GM21723 (cell line): ENCODE data around the gene RTN4R.
"Not testable (repeated sequence)": the region's sequence is repeated elsewhere in the genome, so short reads cannot be mapped to it uniquely, and the experiment has no call there.

Experiments used
- ATAC-seq: cut with Tn5 transposase; IDR thresholded peaks from one replicate; pipeline ENCODE4 v1.9.1; 2021; ENCODE audit warnings: mild to moderate bottlenecking, moderate library complexity; ENCODE audit not compliant: unreplicated experiment

Gene RTN4R

DNA sequence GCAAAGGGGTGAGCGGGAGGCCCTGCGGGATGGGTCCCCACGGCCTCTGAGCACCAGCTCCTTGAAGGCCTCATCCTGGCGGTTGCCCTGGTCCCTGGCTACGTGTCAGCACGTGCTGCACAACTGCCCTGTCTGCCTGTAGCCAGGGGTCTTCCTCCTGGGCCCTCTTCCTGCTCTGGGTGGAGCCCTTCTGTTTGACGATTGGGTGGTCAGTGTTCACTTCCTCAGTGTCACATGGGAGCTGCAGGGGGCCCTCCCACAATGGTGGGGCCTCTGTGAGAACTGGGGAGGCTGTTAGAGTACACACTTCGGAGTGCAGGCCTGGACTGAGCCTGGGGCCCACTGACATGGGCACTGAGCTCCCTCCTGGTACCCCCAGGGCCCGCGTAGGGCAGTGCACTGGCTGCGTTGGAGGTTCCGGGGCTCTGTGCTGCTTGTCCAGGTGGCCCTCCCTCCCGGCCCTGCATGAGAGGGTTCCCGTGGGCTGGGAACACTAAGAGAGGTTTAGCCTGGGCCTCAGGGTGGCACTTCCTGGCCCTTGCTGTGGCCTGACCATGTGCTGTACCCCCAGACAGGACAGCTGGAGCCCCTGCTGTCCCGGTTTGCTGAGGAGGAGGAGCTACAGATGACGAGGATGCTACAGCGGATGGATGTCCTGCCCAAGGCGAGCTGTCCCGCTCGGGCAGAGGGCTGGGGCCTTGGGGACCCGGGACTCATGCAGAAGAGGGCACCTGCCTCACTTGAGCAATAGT lies 38.0 kb upstream of the RTN4R start:
- no peak for ATAC-seq

DNA sequence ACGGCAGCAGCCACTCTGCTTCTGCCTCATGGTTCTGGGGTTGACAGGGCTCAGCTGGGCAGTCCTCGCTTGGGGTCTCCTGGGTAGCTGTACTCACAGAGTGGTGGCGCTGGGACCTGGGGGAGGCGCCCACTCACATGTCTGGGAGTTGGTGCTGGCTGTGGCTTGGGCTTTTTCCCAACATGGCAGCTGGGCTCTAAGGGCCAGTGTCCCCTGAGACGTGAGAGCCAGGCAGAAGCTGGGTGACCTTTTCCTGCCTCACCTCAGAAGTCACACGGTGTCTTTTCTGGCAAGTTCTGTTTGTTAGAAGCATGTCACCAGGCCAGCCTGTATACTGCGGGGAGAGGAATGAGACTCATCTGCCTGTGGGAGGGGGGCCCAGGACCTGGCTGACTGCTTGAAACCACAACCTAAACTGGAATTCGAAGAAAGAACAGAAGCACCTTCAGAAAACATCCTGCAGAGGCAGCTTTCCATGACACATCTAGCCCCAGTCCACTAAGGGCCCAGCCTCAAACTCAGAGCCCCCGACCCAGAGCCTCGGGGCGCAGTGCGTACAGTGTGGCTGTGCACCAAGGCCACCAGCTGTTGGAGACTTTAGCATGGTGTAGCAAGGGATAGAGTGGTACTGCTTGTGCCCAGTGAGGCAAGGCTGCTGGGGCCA lies 37.2 kb upstream of the RTN4R start:
- not testable (repeated sequence) for ATAC-seq

DNA sequence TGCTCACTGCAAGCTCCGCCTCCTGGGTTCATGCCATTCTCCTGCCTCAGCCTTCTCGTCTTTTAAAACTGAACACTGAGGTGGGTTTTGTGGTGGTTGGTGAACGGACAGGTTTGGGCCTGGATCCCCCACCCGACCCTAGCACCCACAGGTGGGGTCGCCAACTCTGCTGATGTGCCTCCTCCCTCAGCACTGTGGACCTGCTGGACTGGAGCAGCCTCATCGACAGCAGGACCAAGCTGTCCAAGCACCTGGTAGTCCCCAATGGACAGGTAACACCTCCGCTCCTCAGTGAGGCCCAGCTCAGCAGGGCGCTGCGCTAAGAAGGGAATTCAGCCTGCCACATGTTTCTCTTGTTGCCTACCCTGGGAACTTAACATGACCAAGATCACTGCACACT lies 36.5 kb upstream of the RTN4R start:
- ATAC-seq = no peak

DNA sequence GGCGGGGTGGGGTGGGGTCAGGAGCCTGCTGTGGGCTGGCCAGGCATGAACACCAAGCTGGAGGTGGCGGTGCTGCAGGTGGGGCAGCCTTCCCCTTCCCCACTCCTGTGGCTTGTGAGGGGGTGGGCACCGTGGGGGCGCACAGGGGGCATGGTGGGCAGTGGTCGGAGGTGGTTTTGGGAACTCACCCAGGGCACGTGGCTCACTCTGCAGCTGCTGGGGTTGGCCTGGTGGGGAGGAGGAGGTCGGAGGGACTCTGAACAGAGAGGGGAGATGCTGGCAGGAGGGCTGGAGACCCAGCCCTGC lies 35.1 kb upstream of the RTN4R start:
- not testable (repeated sequence) for ATAC-seq

DNA sequence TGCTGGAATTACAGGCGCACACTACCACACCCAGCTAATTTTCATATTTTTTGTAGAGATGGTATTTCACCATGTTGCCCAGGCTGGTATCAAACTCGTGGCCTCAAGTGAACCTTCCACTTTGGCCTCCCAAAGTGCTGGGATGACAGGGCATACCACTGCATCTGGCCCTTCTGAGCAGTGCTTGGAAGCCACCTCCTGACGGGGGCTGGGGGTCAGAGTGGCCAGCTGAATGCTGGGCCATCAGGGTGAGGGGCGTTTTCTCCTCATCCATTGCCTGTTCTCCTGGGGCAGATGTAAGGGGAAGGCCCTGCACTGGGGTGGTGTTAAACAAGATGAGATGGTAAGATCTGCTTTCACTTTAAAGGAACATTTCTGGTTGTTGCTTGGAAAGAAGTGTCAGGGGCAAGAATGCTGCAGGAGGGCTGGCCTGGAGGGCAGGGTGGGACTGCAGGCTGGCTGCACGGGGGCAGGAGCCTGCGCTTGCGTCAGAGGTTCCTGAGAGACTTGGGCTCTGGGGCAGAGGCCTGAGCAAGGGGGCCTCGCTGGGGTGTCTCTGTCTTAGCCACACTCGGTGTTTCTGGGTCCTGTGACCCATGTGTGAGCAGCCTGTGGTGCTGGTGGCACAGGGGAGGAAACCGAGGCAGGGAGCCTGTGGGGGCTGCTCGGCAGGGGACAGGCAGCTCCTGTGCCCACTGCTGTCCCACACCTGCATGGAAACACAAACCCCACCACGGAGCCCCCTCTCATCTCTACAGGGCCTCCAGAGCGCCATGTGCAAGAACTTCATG lies 34.5 kb upstream of the RTN4R start:
- no peak for ATAC-seq

DNA sequence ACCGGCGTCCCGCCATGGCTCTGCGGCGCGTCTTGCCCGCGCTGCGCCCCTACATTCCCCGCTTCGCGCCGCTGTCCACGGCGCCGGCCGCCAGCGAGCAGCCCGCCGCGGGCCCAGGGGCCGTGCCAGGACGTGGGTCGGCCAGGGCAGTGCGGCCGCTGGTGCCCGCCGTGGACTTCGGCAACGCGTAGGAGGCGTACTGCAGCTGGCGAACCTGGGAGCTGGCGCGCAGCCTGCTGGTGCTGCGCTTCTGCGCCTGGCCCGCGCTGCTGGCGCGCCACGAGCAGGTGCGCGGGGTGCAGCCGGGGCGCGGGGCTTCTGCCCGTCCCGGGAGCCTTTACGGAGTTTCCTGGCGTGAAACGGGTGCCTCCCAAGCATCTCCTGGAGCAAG lies 31.6 kb upstream of the RTN4R start:
- ATAC-seq = no peak

DNA sequence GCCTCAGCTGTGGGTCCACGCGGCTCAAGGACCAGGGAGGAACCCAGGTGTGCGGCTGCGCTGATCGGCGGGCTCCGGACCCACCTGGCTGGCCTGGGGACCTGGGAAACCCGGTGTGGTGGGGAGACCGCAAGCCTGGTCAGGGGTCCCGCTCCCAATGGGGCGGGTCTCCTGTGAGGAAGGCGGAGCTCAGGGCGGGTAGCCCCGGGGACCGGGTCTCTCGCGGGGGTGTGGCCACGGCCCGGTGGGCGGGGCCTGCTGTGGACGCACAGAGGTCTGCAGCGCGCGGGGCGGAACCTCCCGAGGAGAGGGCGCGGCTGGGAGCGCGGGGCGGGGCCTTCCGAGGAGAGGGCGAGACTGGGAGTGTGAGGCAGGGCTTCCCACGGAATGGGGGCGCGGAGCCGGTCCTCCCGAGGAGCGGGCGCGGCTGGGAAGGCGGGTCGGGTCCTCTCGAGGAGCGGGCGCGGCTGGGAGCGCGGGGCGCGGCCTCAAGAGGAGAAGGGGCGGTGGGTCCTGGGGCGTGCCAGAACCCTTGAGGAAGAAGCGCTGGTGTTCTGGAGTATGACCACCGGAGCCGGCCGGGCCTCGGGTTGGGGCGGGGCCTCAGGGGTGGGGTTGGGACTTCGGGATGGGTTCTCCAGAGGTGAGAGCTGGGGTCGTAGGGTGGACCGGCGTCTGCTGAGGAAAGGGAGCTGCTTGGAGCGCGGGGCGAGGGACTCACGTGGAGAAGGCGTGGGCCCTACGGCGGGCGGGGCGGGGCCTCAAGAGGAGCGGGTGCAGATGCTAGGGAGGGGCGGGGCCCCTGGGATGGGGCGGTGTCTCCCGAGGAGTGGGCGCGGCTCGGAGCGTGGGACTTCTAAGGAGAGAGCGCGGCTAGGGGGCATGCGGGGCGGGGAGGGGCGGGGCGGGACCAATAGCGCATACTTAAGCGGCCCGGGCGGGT lies 31.0 kb upstream of the RTN4R start:
- peak; percentile 74 for ATAC-seq

DNA sequence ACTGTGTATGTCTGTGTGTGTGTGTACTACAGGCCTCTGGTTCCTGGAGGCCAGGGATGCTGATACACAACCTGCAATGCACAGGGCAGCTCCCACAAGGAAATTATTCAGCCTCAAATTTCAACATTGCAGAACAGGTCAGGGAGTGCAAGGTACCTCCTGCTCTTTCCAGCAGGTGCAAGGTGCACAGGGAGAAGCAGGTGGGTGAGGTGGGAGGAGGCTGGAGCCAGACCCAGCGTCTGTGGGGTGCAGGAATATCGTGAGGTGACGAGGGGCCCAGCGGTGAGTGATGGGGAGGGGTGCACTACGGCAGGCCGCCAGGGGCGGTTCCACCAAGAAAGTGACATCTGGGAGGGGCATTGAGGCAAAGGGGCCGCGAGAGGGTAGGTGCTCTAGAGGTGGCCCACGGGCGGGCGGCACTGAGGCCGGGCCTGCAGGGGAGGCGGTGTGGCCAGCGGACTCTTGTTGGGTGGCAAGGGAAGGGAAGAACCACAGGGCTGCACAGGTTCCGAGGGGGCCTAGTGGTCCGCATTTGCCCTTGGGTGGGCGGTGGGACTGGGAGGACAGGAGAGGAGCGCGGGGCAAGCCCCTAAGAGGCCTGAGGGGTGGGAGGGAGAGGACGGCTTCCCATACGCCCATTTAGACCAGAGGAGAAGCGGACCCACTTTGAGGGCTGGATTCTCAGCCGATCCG lies 30.1 kb upstream of the RTN4R start:
- ATAC-seq = no peak

DNA sequence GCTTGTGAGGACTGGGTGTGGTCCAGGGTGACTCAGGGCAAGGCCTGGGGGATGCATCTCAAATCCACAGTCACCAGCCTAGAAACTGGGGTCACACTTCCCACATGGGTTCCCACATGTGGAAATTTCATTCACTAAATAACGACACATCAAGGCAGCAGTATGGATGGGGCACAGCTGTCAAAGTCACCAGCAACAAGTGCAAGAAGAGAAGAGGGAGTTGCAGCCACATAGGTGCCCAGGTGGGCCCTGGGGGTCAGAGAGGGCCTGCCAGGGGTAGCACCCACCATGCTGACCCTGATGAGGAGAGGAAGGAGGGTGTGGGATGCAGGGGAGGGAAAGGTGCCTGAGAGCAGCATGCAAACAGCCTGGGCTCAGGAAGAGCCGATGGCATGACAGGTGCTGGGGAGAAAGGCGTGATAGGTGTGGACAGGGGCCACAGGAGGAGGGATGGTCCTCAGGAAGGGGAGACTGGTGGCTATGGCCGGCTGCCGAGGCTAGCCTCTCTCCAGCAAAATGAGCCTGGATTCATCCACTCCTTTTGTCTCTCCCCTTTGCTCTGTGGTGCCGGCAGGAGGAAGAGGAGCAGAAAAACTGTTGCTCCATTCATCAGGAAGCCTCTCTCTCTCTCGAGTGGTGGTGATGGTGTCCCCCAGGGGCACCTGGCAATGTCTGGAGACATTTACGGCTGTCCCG lies 29.4 kb upstream of the RTN4R start:
- ATAC-seq = no peak

DNA sequence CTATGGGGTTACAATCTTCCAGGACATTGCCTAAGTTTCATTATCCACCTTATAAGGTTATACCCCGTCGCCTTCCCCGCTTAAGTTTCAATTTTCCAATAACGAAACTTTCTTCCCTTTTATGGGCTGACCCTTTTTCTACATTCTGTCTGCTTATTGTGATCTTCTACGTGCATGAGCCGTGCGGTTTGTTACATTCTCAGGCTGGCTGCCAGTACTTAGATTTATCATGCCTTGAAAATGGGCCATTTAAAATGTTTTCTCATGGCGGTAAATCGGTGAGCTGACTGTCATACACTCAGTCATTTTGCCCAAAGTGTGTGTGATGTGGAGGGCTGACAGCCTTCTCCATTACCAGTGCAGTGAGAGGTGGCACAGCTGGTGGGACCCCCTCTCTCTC lies 28.5 kb upstream of the RTN4R start:
- ATAC-seq = no peak

DNA sequence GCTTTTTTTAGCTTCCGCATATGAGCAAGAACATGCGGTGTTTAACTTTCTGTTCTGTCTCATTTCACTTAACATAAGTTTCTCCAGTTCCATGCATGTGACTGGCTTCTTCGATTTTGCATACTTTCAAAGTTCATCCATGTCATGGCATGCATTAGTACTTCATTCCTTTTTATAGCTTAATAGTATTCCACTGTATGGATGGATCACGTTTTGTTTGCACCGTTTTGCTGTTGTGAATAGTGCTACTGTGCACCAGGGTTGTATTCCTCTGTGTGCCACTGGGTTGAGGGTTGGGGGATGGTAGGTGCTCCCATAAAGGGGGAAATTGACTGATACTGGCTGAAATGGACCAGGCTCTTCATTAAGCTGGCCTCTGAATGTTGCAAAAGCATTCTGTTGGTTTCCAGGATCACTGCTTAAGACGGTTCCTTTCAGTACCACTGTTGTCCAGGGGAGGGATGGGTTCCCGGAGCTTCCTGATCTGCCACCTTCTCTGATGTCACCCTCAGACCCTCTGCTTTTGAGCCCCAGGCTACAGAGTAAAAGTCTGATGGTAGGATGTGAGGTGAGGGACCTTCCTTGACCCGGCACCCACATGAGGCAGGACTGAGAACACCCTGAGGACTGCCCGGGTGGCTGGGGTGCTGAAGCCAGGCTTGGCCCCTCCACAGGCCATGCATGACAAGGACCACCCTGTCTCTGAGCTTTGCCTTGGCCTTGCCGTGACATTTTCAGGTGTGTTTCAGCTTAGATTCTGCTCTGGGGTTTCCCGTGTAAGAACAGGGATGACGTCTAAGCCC lies 27.3 kb upstream of the RTN4R start:
- ATAC-seq = no peak

DNA sequence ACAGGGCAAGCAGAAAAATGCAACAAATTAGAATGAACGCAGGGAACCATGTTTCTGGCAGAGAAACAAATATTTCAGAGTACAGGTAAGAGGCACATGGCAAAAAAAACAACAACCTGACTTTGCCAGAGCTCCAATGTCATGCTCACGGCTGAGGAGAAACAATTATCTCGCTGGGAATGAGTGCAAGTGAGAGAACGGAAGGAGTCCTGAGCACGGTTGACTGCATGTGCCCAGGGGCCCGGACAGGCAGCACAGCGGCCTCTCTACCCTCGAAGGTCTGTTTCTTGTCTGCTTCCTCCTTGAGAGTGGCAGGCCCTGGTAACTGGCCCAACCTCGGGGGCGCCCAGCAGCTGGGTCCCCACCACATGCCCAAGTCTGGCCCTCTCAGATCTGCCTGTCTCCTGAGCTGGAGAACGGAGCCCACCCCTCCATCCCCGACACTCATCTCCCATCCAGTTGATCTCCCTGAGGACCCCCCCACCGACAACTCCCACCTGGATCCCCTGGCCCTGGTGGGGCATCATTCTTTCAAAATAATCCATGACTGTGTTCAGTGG lies 24.6 kb upstream of the RTN4R start:
- no peak for ATAC-seq

DNA sequence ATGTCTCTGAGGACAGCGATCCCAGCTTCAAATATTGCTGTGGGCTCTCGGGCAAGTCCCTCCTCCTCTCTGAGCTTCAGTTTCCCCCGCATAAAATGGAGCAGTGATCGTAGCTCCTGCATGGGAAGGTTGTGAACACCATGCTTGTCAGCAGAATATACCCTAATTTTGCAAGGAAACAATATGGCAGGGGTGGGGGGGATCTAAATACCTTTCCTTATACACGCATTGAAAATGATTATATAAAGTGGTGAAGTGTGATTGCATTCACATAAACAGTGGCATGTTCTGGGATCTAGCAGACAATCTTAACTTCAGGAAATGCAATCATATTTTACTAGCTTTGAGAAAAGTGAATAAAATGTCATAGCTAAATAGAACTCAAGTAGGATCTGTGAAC lies 24.0 kb upstream of the RTN4R start:
- ATAC-seq = no peak

DNA sequence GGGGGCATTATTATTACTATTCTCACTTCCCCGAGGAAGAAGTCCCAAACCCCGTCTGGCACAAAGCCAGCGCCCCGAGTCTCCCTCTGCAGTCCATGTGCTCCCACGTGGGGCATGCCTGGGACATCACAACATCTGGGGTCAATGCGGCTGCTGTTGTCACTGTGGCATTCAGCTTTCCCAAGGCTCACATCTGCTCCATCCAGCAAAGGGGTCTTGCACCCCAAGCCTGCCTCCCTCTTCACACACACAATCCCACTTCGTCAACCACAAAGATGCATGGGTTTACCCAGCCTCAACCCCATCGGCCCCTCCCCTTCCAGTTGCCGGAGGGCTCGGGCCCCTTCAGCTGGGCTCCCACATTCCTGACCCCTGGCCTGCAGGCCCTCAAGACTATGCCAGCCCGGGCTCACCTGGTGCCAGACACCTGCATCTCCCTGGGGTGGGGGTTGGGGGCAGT lies 23.5 kb upstream of the RTN4R start:
- ATAC-seq = no peak

DNA sequence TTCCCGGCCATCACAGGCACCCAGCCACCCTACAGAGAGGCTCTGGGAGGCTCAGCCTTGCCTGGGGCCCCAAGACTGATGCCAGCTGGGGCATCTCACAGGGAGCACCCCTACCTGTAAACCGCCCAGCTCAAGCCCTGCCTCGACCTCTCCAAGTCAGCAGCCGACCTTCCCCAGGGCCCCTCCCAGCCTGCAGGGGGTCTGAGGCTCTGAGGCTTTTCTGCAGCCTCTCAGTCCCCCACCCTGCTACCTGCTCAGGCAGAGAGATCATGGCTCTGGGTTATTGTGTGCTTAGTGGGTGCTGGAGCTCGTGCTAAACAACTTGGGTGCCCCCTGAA lies 23.1 kb upstream of the RTN4R start:
- no peak for ATAC-seq

DNA sequence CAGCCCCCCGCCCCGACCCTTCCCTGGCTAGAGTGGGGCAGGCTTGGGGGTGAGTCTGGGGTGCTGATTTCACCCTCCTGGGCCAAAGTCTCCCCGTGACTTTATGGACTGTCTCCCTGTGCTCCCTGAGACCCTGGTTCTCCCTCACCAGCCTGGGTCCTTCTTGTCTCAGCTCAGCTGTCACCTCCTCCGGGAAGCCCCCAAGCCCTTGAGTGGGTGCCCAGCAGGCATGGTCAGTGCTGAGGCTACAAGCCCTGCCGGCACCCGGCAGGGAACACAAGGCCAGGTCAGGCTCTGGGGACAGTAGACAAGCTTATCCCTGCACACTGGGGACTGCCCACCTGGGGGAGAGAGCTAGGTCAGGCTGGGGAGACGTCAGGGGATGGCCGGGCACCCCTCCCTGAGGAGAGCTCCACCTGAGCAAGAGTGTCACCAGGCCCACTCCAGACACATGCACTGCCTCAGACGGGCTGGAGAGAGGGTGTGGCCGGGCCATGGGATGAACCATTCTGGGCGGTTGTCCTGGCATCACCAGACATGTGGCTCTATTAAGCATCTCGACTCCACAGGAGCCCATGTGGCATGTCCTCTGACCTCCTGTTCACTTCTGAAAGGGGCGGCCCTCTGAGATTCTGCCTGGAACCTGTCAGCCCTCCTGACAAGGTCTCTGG lies 22.6 kb upstream of the RTN4R start:
- ATAC-seq = no peak

DNA sequence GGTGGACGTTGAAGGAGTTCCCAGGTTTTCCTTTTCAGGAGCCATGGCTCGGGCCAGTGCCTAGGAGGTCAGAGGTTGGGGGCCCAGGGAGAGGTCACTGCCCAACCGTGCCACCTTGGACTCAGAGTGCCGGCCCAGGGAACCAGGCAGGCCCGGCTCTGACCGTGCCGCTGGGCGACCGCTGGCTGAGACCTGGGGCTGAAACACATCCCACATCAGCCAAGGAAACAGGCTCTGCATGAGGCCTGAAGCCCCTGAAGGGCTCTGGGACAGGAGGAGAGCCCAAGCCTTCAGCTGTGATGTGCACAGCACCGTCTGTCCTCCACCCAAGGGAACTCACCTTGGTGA lies 21.9 kb upstream of the RTN4R start:
- no peak for ATAC-seq
